HG02973 (cell line): ENCODE results near the gene GLA.

Experiments used
- ATAC-seq: cut with Tn5 transposase; IDR thresholded peaks from one replicate; pipeline ENCODE4 v1.9.1; 2021; ENCODE audit warnings: moderate library complexity; ENCODE audit not compliant: unreplicated experiment

The GLA gene

DNA sequence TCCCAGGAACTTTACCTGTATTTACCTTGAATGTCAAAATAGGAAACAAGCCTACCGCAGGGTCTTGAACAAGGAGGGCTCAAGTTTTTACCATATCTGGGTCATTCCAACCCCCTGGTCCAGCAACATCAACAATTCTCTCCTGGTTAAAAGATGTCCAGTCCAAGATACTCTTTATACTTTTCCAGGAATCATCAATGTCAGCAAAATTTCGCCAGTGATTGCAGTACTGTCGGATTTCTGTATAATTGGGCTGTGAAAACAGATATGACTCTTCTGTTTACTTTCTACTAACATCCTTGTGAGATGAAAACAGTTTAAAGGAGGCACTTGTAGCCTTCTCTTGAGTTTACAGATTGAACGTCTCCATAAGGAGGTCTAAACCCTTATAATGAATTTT is 9.0 kb downstream of the GLA start:
- no peak for ATAC-seq

DNA sequence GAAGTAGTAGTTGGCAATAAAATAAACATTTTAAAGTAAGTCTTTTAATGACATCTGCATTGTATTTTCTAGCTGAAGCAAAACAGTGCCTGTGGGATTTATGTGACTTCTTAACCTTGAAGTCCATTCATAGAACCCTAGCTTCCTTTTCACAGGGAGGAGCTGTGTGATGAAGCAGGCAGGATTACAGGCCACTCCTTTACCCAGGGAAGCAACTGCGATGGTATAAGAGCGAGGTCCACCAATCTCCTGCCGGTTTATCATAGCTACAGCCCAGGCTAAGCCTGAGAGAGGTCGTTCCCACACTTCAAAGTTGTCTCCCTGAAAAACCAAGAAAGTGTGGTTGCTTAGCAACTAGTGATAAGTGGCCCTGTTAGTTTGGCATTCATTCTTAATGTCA is 9.9 kb downstream of the GLA start:
- no peak for ATAC-seq

DNA sequence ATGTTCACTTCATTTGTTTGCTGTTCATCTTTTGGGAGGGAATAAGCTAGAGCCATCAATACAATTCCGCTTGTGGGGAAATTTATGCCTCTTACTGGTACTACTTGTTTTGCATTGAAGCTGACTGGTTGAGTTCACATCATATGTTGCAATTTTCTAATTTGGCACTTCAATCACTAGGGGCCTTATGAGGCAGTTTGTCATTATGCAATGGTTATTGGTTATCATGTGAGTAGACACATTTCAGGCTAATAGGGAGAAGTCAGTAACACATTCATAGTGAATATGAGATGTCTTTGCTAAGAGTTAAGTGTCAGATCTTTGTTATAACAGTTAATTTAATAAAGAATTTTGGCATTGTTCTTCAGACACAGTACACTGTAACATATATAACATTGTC is 11.9 kb downstream of the GLA start:
- ATAC-seq: no peak

DNA sequence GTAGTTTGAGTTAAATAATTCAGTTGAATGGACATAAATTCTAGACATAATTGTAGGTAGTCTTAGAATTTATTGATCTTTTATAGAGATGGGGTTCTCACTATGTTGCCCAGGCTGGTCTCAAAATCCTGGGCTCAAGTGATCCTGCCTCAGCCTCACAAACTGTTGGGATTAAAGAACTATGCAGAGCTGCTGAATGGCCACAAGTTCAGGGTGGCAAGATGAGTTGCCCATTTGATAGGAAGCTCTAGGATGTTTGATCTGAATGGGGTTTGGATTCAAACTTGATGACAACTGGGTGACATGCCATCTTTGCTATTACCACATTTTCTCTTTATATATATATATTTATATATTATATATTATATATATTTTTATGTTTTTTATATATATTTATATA is 13.4 kb downstream of the GLA start:
- no peak for ATAC-seq

DNA sequence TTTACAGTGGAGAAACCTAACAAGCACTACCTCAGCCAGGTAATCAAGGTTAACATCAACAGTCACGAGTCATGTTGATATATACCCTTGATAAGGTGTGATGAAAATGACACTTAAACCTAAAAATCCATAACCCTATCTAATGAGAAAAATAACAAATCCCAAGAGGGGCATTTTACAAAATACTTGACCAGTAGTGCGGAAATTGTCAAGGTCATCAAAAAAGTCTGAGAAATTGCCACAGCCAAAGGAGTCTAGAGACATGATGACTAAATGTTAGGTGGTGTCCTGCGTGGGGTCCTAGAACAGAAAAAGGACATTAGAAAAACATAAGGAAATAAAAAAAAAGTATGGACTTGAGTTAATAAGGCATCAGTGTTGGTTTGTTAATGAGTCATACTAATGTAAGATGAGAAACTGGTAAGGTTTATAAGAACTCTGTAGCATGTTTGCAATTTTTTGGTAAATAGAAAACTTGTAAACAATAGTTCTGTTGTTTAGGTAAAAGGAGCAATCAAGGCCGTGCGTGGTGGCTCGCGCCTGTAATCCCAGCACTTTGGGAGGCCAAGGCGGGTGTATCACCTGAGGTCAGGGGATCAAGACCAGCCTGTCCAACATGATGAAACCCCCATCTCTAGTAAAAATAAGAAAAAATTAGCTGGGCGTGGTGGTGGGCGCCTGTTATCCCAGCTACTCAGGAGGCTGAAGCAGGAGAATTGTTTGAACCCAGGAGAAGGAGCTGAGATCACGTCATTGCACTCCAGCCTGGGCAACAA is 14.0 kb downstream of the GLA start:
- no peak for ATAC-seq

DNA sequence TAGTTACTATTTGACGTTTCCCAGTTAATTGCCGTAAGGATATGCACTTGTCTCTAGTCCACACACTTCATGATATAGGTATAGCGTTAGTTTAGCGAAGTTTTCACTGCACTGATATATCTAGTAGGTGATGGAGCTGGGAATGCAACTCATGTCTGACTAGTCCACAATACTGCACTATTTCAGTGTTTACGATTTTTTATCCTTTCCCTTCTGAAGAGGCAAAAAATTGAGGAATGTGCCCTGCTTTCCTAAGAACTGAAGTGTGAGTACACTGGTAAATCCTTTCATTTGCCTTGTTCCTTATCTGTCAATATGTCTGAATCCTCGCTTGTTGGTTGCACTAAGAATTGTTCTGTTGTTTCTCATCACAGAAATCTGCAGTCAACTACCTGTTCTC is 15.9 kb downstream of the GLA start:
- ATAC-seq: no peak

DNA sequence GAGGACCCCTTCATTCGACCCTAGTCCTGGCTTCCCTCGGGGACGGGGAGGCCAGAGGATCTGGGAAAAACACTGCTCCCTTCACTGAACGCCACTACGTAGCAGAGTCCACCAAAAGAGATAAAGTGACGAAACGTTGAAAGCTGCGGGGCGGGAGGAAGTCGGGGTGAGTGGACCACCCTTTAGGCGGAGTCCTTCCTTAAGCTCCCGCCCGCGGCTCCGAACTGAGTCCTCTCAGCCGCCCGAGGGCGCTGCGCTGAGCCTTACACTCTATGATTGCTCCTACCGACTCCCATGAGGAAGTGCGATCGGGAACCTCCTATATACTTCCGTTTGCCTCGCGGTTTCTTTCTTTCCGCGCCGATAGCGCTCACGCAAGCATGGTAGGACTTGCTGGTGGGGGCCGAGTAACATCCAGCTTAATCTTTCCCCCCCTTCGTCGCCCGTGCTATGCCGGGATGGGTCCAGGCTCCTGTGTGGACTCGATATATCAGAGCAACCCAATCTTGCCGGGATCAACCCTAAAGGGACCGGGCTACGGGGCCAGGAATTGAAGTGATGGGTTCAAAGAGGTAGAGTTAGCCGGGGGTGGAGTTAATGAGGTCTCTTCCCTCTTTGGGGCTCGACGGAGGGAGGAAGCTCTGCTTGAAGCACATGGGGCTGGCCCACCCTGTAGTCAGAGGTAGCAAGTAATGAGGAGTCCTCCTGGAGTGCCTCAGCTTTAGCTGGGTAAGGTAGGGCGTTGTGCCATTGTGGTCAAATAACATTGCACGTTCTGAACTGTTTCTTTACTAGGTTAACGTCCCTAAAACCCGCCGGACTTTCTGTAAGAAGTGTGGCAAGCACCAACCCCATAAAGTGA is 16.8 kb downstream of the GLA start, which contains the start of gene RPL36A:
Gene RPL36A (plus strand): TSS at position 348 of the 862 bp plus-strand sequence. CDS start 33 bp downstream, at position 381.
- peak; percentile 79 for ATAC-seq

DNA sequence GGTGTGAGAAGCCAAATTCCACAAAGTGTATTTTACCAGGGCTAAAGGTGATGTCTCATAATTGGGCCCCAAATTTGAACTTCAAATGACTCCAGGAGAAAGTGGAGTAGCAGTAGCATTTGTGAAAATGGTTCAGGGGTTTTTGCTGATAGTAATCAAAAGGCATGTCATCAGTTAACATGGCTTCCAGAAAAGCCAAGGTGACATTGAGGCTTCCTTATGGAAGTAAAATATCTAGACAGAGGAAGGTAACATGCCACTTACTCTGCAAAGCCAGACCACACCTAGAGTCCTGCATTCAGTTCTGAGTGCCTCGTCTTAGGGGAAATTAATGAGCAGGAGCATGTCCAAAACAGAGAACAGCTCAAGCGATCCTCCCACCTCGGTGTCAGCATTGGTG is 19.1 kb downstream of the GLA start:
- ATAC-seq: no peak

DNA sequence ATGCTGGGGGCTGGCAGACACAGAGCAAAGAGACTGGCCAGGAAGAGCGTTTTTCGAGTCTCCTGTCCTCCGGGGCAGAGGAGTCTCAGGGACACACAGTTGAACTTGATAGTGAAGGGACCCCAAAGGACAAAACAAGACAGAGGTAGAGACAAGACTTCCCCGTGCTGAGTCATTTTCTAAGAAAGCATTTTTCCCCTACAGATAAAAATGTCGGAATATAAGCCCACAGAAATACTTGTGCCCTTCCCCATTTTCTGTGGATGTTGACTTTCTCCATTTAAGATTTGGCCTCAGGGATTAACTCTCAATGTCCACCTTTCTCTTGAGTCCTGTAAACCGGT is 21.2 kb downstream of the GLA start:
- no peak for ATAC-seq

DNA sequence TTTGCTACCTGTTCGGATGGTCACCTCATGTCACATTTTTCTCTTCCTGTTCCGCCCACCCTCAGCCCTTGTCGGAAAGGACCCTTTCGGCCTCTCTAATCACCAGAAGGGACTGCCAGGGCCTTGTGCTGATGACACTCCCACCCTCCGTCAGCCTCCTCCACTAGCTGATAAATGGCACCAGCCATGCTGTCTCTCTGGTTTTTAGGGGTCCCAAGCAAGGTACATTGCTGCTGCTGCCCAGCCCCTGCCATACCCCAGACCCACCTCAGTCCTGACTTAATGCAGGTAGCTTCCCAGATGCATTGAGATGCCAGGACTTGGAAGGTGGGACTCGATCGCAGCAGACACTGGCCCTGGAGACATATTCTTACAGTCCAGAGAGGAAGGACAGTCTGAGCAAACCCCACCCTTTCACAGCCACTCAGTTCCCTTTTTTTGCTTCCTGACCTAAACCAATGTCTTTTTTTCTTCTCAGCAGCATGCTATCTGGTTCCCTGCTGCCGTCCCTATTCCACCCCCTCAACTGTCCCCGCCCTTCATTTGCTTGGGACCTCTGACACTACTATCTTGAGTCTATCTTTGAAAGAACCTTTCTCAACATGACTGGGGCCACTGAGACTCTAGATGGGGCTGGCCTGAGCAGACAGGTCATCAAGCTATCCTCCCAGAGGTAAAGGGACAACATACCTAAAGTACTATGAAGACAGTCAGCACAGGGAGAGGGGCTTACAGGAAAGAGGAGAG is 21.8 kb downstream of the GLA start, which contains the start of gene BTK:
Gene BTK (minus strand): TSS at position 397 of the 747 bp plus-strand sequence. CDS start 10,907 bp downstream, outside the sequence.
- ATAC-seq: peak; percentile 69

DNA sequence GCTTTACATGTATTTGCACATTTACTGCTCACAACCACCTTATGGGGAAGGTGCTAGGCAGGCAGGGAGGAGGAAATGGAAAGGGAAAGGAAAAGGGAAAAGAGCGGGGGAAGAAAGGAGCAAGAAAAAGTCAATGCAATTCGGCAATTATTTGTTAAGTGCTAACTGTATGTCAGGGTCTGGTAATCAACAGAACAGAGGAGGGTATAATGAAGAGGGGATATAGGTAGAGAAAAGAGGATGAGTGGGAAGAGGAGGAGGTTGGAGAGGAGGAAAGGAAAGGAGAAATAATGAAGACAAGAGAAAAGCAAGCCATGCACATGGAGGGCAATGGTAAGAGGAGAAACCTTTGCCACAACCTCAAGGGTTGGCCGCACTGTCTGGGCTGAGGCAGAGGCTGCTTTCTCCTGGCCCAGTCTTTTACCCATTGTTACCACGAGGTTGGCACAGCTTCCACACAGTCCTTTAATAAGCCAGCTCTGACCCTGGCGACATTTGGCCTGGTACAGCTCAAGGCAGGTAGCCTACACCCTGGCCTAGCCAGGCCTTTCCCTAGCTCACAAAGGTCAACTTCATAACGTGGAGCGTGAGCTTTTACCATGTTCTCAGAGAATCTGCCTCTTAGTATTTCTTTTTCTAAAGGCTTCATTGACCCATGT is 22.6 kb downstream of the GLA start:
- no peak for ATAC-seq

DNA sequence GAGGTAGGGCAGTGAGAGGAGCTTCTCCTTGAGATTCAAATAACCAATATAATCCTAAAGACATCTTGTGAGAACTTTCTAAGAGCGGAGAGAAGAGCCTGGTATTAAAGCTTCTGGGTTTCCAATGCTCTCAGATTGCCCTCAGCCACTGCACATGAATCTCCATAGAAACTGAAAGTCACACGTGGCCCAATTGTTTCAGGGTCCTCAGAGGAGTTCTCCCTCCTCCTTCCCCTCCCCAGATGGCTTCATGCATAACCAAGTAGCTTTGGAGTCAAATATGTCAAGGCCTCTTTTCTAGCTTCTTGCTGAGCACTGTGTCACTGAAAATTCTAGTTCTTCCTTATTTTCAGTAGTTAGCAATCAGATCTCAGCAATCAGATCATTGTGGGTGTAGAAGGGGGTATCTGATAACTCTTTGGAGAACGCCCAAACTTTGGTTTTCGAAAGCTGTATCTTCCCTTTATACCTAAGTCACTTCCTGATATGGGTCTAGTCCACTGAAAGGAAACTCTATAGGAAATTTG is 24.0 kb downstream of the GLA start:
- ATAC-seq: peak; percentile 71

DNA sequence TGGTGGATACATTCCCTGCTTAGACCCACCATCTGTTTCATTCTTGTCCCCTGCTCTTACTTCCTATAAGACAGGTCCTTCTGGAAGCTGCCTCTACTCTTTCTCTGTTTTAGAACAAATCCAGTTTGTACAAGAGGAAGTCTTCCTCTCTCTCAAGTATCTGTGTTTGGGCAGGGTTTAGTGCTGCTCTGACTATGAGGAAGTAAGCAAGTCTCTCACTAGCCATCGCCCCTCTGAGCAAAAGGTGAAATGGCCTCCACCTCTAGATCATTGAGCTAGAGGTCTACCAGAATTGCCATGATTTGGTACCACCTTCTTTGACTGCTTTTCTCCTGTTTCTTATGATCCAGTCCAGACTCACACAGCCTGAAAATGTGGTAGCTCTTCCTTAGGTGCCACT is 30.2 kb downstream of the GLA start:
- ATAC-seq: no peak

DNA sequence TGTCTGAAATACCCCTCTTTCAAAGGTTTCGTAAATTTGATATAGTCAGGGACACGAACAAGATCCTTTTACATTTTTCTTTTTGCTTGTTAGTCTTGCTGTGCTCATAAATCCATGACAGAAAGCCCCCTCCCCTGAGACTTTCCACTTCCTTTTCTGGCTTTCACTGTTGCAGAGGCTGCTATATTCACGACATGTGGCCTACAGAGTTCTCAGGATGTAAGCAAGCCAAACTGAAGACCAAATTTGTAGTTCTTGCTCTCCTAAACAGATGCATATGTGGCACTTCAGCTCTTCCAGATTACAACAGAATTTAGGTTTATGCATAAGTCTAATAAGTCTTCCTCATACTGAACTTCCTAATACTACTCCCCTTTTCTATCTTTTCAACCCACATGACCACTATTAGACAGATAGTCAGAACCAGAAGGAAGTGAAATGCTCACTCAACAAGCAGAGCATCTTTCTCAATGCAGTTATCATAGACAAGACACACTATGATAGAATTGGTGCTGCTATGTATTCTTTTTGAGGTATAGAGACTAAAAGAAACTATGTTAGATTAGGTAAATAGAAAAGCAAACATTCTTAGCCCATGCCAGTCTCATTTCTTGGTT is 36.7 kb downstream of the GLA start:
- ATAC-seq: peak; percentile 62

DNA sequence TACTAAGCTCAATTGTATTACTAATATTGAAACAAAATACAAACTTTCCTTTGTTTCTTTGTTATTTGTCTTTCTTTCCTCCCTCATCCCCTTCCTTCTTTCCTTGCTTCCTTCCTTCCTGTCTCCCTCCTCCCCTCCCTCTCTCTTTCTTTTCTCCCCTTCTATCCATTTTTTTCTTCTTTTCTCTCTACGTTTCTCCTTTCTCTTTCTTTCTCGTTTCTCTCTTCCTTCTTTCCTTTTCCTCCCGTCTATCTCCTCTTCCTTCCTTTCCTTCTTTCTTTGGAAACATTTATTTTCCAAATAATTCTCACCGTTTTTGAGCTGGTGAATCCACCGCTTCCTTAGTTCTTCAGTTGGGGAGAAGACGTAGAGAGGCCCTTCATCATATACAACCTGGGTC is 38.0 kb downstream of the GLA start:
- no peak for ATAC-seq

DNA sequence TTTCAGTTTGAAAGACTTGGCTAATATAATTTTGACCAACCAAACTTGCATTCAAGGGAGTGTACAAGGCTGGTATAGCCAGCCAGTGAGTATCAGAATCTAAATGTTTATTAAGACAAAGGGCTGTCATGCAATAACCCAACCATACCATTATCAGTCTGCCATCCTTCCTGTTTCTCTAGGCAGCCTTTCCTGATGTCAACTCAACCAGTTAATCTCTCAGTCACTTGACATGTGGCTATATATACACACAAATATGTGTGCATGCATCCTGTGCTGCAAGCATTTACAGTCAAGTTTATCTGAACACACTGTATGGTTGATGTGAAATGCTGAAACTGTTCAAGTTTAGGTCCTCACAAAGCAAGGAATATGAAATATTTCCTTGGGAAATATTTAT is 38.9 kb downstream of the GLA start:
- no peak for ATAC-seq

DNA sequence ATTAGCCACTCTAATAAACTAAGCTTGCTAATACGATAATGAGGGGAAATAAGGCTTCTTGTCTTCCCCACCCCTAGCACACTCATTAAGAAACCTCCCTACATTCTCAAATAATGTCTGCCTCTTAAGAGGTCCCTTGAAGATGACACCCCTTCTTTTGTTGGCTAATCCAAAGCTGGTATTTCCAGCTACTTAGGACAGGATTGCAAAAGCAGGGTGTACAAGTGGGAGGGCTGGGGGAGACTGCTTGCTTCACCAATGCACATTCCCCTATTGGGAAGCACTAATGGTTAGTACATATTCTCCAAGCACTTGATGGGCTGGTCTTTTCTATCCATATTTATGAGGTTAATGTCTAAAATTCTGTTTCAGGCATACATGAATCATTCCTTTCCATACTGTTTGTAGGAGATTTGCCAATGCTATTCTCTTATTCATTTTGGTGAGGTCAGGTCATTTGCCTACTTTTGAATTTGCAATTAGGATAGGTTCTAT is 42.4 kb downstream of the GLA start:
- ATAC-seq: no peak

DNA sequence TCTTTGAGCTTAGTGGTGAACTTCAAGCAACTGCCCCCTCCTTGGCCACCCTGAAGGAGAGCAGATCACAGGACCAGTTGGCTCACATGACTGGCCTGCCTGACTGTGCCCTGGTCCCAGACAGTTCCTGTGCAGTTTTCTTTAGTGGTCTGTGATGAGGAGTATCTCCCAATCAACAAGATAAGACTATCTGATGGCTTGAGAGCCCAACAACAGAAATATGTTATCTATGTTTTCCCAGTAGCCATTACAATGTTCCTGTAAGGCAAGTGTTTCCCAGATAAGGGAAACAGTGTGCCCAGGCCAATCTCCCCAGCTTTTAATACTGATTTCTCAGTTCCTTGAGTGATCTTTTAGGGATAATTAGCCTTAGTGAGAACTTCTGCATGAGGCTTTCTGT is 45.0 kb downstream of the GLA start:
- no peak for ATAC-seq

DNA sequence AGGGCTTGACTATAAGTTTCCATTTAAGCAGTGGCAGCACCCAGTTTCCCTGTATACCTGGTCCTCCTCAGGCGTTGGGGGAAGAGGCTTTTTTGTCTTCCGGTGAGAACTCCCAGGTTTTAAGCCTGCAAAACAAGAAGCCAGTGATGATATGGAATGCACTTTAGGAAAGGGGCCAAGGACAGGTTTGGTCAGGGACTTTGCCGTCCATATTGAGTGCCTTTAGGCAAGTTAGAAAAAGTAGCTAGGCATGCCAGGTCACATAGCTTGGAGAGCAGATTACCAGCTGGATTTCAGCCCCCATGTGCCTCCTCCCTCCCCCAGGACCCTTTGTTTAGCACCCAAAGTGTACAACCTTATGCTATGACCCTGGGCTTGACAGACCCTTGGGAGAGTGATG is 45.6 kb downstream of the GLA start:
- ATAC-seq: no peak

DNA sequence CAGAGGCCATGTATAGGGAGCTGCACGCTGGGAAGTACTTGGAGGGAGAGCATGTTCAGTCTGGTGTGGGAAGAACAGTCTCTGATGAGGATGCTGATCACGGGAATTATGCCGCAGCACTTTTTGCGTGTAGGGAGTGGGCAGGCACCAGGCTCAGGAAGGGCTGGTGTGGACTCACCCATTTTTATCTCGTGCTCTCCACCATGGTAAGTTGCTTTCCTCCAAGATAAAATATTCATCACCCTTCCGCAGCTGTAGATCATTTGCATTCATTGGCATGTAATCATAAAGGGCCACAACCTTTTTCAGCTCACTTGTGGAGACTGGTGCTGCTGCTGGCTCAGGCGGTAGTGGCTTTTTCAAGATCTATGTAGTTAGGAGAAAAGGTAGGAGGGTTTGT is 47.3 kb downstream of the GLA start:
- ATAC-seq: no peak
